ENCODE measurements around the gene TANC1.

DNA sequence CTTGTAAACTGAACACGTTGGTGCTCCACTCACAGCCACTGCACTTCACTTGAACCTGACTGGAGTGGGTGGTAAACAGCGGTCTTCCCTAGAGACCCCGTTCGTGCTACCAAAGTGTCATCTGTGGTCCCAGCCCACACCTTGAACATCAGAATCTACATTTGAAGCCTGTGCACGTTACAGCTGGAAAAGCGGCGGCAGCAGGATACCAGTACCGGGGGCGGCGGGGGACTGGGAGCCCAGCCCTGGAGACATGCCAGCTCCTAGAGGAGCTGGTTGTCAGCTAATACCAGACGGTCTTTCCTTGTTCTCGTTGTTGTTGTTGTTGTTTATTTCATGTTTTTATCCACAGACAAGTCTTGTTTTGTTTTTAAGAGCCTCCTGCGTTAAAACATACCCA is 161.4 kb downstream of the TANC1 start:
- TF ChIP-seq, protein P1, sequence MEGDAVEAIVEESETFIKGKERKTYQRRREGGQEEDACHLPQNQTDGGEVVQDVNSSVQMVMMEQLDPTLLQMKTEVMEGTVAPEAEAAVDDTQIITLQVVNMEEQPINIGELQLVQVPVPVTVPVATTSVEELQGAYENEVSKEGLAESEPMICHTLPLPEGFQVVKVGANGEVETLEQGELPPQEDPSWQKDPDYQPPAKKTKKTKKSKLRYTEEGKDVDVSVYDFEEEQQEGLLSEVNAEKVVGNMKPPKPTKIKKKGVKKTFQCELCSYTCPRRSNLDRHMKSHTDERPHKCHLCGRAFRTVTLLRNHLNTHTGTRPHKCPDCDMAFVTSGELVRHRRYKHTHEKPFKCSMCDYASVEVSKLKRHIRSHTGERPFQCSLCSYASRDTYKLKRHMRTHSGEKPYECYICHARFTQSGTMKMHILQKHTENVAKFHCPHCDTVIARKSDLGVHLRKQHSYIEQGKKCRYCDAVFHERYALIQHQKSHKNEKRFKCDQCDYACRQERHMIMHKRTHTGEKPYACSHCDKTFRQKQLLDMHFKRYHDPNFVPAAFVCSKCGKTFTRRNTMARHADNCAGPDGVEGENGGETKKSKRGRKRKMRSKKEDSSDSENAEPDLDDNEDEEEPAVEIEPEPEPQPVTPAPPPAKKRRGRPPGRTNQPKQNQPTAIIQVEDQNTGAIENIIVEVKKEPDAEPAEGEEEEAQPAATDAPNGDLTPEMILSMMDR (IDR thresholded peaks at IDR 0.05; ENCODE audit: poor library complexity, severe bottlenecking): no peak
- TF ChIP-seq EZH2 (IDR thresholded peaks at IDR 0.05; ENCODE audit: borderline replicate concordance, insufficient read depth, low read length, poor library complexity, severe bottlenecking) (no peak), MXI1 (conservative IDR thresholded peaks at IDR 0.05; ENCODE audit: poor library complexity, severe bottlenecking) (no peak), POLR2AphosphoS5 (IDR thresholded peaks at IDR 0.05) (no peak), RAD21 (conservative IDR thresholded peaks at IDR 0.05) (no peak), EP300 (conservative IDR thresholded peaks at IDR 0.05; ENCODE audit: poor library complexity, severe bottlenecking) (no peak)

Data from neural cell (in vitro differentiated cells).